CD8-positive, alpha-beta memory T cell (primary cell): ENCODE measurements around the gene ITPR2. TPM values are rescaled to one million over a fixed set of nuclear protein-coding genes. Genes with fewer than 3 reads are reported as not detected.
"Not testable (repeated sequence)": the region's sequence is repeated elsewhere in the genome, so short reads cannot be mapped to it uniquely, and the experiment has no call there.

ENCODE experiments used
- CTCF ChIA-PET: fragments of 350-600 bp; sonication (Branson Sonifier 250); formaldehyde crosslinking; loops from one replicate; lab custom pipeline; 2021; ENCODE audit warnings: antibody characterized with exemption; lab: Charles Lee
- POLR2A ChIA-PET: fragments of 350-600 bp; sonication (Branson Sonifier 250); formaldehyde crosslinking; loops from one replicate; lab custom pipeline; 2021; ENCODE audit warnings: antibody characterized with exemption; lab: Charles Lee
- DNase-seq, 5 donors: peaks; one replicate each; pipeline versions ENCODE4 v3.0.0 to v3.0.0-alpha.2; 2020 to 2022; ENCODE audit warnings: mixed read lengths in 1 of 5
- H3K27ac ChIP-seq: one replicate; pipeline ENCODE4 v1.7.0; 2013; ENCODE audit warnings: low read depth, mild to moderate bottlenecking, low read length, moderate library complexity
- H3K27me3 ChIP-seq: 2 replicates; pipeline ENCODE4 v1.7.0; 2013; ENCODE audit warnings: low read length, mild to moderate bottlenecking; ENCODE audit not compliant: insufficient read depth, poor library complexity, severe bottlenecking
- H3K36me3 ChIP-seq: 2 replicates; pipeline ENCODE4 v1.7.0; 2013; ENCODE audit warnings: mild to moderate bottlenecking, low read length, moderate library complexity; ENCODE audit not compliant: insufficient read depth
- H3K4me1 ChIP-seq: 2 replicates; pipeline ENCODE4 v1.7.0; 2013; ENCODE audit warnings: mild to moderate bottlenecking, low read length, moderate library complexity; ENCODE audit not compliant: insufficient read depth
- H3K4me3 ChIP-seq: 2 replicates; pipeline ENCODE4 v1.7.0; 2013; ENCODE audit warnings: mild to moderate bottlenecking, low read length
- H3K9me3 ChIP-seq: 2 replicates; pipeline ENCODE4 v1.7.0; 2013; ENCODE audit warnings: mild to moderate bottlenecking, low read length
- H3K27ac Mint-ChIP-seq, 8 donors: one replicate each; pipeline ENCODE4 v1.8.0; 2020 to 2021; ENCODE audit warnings: mixed read lengths in 8 of 8, mild to moderate bottlenecking in 6 of 8, inconsistent platforms in 3 of 8, moderate library complexity in 3 of 8
- H3K27me3 Mint-ChIP-seq, 2 donors: one replicate each; pipeline ENCODE4 v1.8.0; 2020 to 2021; ENCODE audit warnings: mixed read lengths in 2 of 2, mild to moderate bottlenecking in 1 of 2, moderate library complexity in 1 of 2
- H3K36me3 Mint-ChIP-seq, 3 donors: one replicate each; pipeline ENCODE4 v1.8.0; 2020 to 2021; ENCODE audit warnings: mixed read lengths in 3 of 3, inconsistent platforms in 1 of 3, mild to moderate bottlenecking in 1 of 3
- H3K4me1 Mint-ChIP-seq, 3 donors: one replicate each; pipeline ENCODE4 v1.8.0; 2020 to 2021; ENCODE audit warnings: mixed read lengths in 3 of 3, inconsistent platforms in 1 of 3, mild to moderate bottlenecking in 1 of 3
- H3K4me3 Mint-ChIP-seq, 7 donors: one replicate each; pipeline ENCODE4 v1.8.0; 2020 to 2021; ENCODE audit warnings: mixed read lengths in 7 of 7, mild to moderate bottlenecking in 6 of 7, moderate library complexity in 4 of 7, inconsistent platforms in 2 of 7
- H3K9me3 Mint-ChIP-seq, 5 donors: one replicate each; pipeline ENCODE4 v1.8.0; 2020 to 2022; ENCODE audit warnings: mixed read lengths in 5 of 5, mild to moderate bottlenecking in 3 of 5, moderate library complexity in 2 of 5, inconsistent platforms in 1 of 5
- polyA plus RNA-seq: library from polyadenylated mRNA; unstranded; fragments of 300-500 nt; fragmentation: Illumina TruSeq; gene quantifications from one replicate; pipeline ENCODE4 v1.2.3, GENCODE V29; 2021
- total RNA-seq, 2 experiments: library from RNA; stranded (reverse); gene quantifications; one replicate each; pipeline ENCODE4 v1.2.3, GENCODE V29; 2021

Gene ITPR2
- total and polyA plus RNA-seq, 3 experiments from 2014 or later, result 13.0 to 29.4 (median 24.0) TPM

- H3K27ac ChIP-seq, result no peak overlapping the region
- peaks cover 8 to 27% (median 15%) of the 10 kb centered on the region in 3 donors for H3K36me3 Mint-ChIP-seq
- POLR2A ChIA-PET, result no interaction called here
Observed at GRCh38 chr12:26735249-26735639, 97.8 kb downstream of the ITPR2 start.

DNA sequence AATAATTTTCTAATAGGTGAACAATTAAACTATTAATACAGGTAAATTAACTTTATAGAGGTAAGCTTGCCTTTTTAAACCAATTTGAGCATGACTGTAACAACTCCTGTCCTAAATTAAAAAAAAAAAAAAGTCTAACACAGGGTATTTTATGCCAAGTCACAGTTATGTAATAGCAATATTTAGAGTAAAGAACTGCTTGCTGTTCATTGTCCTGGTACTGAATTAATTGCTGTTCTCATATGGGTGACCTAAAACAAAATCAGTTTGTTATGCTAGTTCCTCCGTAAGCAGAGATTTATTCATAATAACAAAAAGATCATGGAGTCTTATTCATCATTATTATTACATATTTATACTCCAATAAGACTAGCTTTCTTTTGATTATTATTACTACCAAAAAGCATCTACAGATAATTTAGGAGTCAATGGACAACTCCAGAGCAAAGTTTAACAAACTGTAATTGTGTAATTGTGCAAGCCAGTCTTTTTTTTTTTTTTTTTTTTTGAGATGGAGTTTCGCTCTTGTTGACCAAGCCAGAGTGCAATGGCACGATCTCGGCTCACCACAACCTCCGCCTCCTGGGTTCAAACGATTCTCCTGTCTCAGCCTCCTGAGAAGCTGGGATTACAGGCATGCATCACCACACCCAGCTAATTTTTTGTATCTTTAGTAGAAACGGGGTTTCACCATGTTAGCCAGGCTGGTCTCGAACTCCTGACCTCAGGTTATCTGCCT lies 98.3 kb downstream of the ITPR2 start:
- H3K9me3 ChIP-seq, result peaks cover 3% of the 10 kb centered on the region
- Mint-ChIP-seq H3K27me3 (no peaks in the 10 kb centered on the region), H3K4me3 (no peak overlapping the region), H3K36me3 (peaks cover 5 to 22% (median 12%) of the 10 kb centered on the region in 3 donors), H3K9me3 (peaks cover 4 to 12% (median 8%) of the 10 kb centered on the region in 5 donors), H3K4me1 (peaks cover 39 to 71% (median 40%) of the 10 kb centered on the region in 3 donors), H3K27ac (no peak overlapping the region)
- no peak overlapping the region for H3K4me3 ChIP-seq
- CTCF ChIA-PET, result no interaction called here
- peaks cover 6% of the 10 kb centered on the region for H3K4me1 ChIP-seq
- no peaks in the 10 kb centered on the region for H3K27me3 ChIP-seq
- no peak overlapping the region for H3K27ac ChIP-seq
- no peak for DNase-seq
- POLR2A ChIA-PET, result no interaction called here
- no peaks in the 10 kb centered on the region for H3K36me3 ChIP-seq

More at GRCh38 chr12:26735249-26735639, 97.8 kb downstream of the ITPR2 start:
- Mint-ChIP-seq H3K4me3 (no peak overlapping the region), H3K27me3 (no peaks in the 10 kb centered on the region), H3K9me3 (peaks cover 6 to 14% (median 12%) of the 10 kb centered on the region in 5 donors), H3K27ac (peak overlapping the region in 1 of 8 donors; percentile 85), H3K4me1 (peaks cover 33 to 65% (median 34%) of the 10 kb centered on the region in 3 donors)
- Histone ChIP-seq H3K4me1 (peaks cover 6% of the 10 kb centered on the region), H3K27me3 (no peaks in the 10 kb centered on the region), H3K4me3 (no peak overlapping the region), H3K36me3 (no peaks in the 10 kb centered on the region), H3K9me3 (peaks cover 3% of the 10 kb centered on the region)
- CTCF ChIA-PET, result no interaction called here
- no peak for DNase-seq

DNA sequence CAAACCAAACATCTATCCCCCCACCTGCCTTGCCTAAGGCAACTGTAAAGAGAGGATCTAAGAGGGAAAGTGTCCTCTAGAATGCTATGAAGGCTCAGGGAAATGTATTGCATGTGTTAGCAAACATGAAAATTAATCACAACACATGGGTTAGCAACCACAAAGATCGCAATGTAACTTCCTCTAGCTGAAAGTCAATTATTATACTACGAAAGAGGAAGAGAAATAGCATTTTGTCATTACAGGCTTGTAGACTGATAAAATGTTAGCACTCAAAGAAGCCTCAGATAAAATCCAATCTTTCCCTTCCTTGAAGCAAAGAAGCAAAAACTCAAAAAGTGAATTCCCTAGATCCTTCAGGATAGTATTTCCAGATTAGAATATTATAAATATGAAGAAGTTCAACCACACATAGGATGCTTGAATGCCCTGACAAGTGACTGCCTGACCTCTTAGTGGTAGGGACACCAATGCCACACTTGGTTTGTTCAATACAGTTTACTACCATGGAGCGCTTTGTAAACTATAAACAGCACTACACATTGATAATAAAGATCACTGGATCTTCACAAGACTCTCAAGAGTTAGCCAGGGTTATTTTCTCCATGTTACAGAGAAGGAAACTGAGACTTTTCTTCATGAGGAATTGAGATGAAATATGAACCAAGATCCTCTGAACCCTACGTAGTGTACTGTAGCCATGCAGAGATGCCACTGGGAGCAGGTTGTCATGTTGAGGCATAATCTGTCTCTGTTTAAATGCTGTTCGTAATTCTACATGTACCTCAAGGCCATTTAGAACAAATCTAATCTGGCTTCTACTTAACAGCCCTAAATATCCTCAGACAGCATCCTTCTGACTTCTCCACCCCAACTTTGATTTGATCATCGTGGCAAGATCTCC lies 100.7 kb downstream of the ITPR2 start:
- CTCF ChIA-PET, result no interaction called here

DNA sequence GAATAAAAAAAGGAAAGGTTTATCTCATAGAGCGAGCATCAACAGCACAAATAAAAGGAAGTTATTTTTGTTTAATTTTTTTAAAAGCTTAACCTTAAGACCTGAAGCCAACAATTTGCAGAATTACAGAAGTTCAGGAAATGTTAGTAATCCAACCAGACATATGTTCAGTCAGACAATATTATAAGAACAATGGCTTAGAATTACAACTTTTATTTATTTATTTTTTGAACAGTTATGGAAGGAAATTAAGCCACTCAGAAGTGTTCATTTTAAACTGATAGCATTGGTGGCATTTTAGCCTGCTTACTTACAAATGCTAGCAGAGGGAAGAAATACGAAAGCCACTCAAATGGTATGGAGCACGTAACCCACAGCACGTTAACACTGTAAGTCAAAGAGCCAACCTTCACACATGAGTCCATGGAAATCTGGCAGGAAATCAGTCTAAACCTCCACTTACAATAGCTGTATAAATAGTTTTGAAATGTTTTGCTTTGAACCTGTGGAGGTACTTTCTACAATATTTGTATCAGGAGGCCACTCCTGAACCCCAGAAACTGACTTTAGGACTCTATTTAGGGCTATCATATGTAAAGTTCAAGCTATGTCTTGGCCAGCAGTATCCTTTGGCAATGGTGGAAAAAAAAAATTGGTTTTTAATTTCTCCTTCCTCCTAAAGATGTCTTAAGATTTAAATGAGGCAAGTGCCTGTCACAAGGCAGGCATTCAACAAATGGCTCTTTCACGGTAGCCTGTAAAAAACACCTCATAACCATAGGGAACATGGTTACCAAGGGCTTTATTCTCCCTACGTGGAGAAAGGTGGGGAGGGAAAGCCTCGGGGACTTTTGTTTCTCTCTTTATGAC lies 102.3 kb downstream of the ITPR2 start:
- H3K27ac ChIP-seq, result no peak overlapping the region
- H3K4me3 Mint-ChIP-seq, result peak overlapping the region in 1 of 7 donors; percentile 15

More for the DNA sequence above, 100.7 kb downstream of the ITPR2 start:
- Mint-ChIP-seq H3K4me1 (peaks cover 55 to 87% (median 63%) of the 10 kb centered on the region in 3 donors), H3K27me3 (no peaks in the 10 kb centered on the region), H3K4me3 (no peak overlapping the region), H3K36me3 (peaks cover 0 to 4% (median 0%) of the 10 kb centered on the region in 3 donors), H3K27ac (peak overlapping the region in 2 of 8 donors; percentile 11 to 20), H3K9me3 (no peaks in the 10 kb centered on the region)
- POLR2A ChIA-PET, result interaction anchor here (0.6 kb wide), 1 partner anchor 85 kb away, joined by 6 read pairs; no protein-coding TSS in a partner anchor
- Histone ChIP-seq H3K4me1 (peaks cover 6% of the 10 kb centered on the region), H3K36me3 (no peaks in the 10 kb centered on the region), H3K9me3 (no peaks in the 10 kb centered on the region), H3K27me3 (no peaks in the 10 kb centered on the region), H3K27ac (no peak overlapping the region), H3K4me3 (no peak overlapping the region)
- no peak for DNase-seq

GRCh38 chr12:26729137-26729671 lies 103.8 kb downstream of the ITPR2 start:
- H3K27me3 ChIP-seq, H3K27me3 Mint-ChIP-seq, DNase-seq, H3K9me3 Mint-ChIP-seq, H3K4me3 Mint-ChIP-seq, H3K9me3 ChIP-seq, H3K27ac ChIP-seq, H3K4me1 ChIP-seq, H3K4me3 ChIP-seq, H3K36me3 ChIP-seq, POLR2A ChIA-PET: not testable (repeated sequence)
- H3K27ac Mint-ChIP-seq, result peak overlapping the region in 2 of 8 donors; percentile 1 to 31
- H3K36me3 Mint-ChIP-seq, result peaks cover 0 to 13% (median 4%) of the 10 kb centered on the region in 3 donors
- H3K4me1 Mint-ChIP-seq, result peaks cover 55 to 69% (median 65%) of the 10 kb centered on the region in 3 donors
- CTCF ChIA-PET, result interaction anchor here (1.5 kb wide), 1 partner anchor 23 kb away, joined by 3 read pairs; no protein-coding TSS in a partner anchor

More for the DNA sequence above, 102.3 kb downstream of the ITPR2 start:
- ChIA-PET POLR2A (no interaction called here), CTCF (interaction anchor here (1.1 to 1.5 kb wide), 2 partner anchors 24 to 154 kb away, joined by 3 read pairs; no protein-coding TSS in a partner anchor)
- peaks cover 53 to 80% (median 64%) of the 10 kb centered on the region in 3 donors for H3K4me1 Mint-ChIP-seq
- no peaks in the 10 kb centered on the region for H3K9me3 Mint-ChIP-seq
- H3K9me3 ChIP-seq, result no peaks in the 10 kb centered on the region
- no peak overlapping the region for H3K27ac Mint-ChIP-seq
- peaks cover 6% of the 10 kb centered on the region for H3K4me1 ChIP-seq
- no peak for DNase-seq
- H3K36me3 Mint-ChIP-seq, result peaks cover 0 to under 1% (median 0%) of the 10 kb centered on the region in 3 donors
- H3K36me3 ChIP-seq, result no peaks in the 10 kb centered on the region
- no peaks in the 10 kb centered on the region for H3K27me3 ChIP-seq
- H3K27me3 Mint-ChIP-seq, result no peaks in the 10 kb centered on the region
- no peak overlapping the region for H3K4me3 ChIP-seq

GRCh38 chr12:26728205-26729050 lies 104.6 kb downstream of the ITPR2 start:
- Histone ChIP-seq H3K27ac (no peak overlapping the region), H3K4me1 (peaks cover 6% of the 10 kb centered on the region), H3K9me3 (no peaks in the 10 kb centered on the region), H3K36me3 (no peaks in the 10 kb centered on the region), H3K4me3 (no peak overlapping the region), H3K27me3 (no peaks in the 10 kb centered on the region)
- DNase-seq, result no peak
- Mint-ChIP-seq H3K9me3 (no peaks in the 10 kb centered on the region), H3K27me3 (no peaks in the 10 kb centered on the region), H3K36me3 (peaks cover 0 to 18% (median 6%) of the 10 kb centered on the region in 3 donors), H3K4me3 (no peak overlapping the region), H3K27ac (no peak overlapping the region), H3K4me1 (peaks cover 52 to 61% (median 61%) of the 10 kb centered on the region in 3 donors)
- ChIA-PET POLR2A (no interaction called here), CTCF (no interaction called here)
